GM12873 (cell line): ENCODE measurements around the gene DBNDD2.

Experiments used
- CTCF ChIP-seq: IDR thresholded peaks from 2 replicates; pipeline ENCODE4 v1.5.1; 2012; ENCODE audit warnings: low read depth, mild to moderate bottlenecking, moderate library complexity, low read length, control low read depth; ENCODE audit not compliant: insufficient read depth; ENCODE audit errors: missing control alignments

Gene DBNDD2

DNA sequence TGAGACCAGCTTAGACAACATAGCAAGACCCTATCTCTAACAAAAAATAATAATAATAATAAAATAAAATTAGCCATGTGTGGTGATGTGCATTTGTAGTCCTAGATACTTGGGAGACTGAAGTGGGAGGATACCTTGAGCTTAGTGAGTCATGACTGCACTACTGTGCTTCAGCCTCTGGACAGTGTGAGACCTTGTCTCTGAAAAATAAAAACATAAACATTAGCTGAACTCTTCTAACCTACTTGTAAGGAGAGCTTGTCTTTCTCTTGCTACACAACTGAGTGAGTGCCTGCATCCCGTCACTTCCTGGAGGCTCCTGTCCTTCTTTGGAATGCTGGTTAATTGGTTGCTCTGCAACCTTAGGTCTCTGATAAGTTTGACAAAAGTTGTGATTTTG lies 5.1 kb upstream of the DBNDD2 start:
- no peak for TF ChIP-seq CTCF

DNA sequence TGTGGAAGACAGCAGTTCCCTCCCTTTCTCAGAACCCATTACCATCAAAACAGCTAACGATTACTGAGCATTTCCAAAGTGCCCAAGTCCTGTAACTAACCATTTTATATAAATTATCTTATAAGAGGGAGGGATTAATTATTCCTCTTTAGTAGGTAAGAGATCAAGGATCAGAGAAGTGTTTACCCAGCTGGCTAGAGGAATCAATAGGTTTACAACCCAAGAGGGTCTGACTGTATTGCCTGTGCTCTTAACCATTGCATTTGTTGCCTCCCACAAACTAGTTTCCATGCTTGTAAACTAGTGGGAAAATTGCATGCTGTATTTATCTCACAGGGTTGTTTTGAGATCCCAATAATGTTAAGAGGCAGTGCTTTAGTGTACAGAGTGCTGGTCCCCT lies 3.7 kb upstream of the DBNDD2 start:
- TF ChIP-seq CTCF: no peak

DNA sequence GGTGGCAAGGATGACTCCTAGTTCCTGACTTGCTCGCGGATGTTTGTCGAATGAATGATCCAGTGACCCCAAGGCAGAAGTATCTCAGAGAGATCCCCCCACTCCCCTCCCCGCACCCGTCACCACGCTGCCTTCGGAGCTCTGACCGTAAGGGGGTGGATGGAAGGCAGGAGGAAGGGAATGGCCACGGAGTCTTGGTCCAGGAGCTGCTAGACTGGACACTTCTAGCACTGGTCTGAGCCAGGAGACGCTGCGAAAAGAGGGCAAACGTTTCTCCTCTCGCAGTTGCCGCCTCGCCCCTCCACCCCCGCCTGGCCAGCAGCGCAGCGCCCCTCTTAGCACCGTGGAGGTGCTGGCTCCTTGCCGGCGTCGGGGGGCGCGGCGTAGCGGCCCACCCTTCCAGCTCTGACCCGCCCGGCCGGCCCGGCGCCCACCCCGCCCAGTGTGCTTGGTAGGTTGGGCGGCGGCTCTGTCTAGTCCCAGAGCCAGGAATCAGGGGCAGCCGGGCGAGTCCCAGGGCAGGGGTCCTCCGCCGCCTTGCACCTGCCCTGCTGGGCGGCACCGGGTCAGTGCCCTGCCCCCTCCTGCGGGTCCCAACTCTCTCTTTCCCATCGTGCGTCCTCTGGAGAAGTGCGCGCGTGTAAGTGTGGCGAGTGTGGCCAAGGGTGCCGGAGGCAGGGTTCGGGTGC lies 2.4 kb upstream of the DBNDD2 start:
- TF ChIP-seq CTCF: no peak

DNA sequence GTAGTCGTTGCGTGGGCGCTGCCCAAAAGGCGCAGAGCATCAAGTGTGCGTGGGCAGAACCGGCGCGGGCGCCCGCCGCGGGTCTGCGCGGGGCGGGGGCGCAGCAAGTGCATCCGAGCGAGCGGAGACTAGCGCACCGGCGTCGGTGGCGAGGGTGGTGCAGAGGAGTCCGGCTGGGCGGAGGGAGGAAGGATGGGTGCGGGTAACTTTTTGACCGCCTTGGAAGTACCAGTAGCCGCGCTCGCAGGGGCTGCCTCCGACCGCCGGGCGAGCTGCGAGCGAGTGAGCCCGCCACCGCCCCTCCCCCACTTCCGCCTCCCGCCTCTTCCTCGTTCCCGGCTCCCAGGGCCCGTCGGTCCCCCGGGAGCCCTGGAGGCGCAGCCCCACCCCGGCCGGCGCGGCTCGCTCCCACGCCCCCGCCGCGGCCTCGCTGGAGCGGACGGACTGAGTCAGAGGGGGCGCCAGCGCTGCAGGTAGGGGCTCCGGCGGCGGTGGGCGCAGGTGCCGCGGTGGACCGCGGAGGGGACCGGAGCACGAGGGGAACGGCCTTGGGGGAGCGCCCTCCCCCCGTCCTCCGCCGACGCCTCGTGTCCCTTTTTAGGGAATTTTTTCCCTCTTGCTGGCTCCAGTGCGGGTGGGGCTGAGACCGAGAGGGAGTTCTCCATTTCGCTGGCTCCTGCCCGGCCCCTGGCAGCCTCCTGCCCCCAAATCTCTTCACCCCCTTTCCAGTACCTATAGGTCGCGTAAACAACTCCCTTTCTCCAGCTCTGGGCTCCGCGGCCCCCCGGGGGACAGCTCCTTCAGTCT lies 1.6 kb upstream of the DBNDD2 start:
- no peak for TF ChIP-seq CTCF

DNA sequence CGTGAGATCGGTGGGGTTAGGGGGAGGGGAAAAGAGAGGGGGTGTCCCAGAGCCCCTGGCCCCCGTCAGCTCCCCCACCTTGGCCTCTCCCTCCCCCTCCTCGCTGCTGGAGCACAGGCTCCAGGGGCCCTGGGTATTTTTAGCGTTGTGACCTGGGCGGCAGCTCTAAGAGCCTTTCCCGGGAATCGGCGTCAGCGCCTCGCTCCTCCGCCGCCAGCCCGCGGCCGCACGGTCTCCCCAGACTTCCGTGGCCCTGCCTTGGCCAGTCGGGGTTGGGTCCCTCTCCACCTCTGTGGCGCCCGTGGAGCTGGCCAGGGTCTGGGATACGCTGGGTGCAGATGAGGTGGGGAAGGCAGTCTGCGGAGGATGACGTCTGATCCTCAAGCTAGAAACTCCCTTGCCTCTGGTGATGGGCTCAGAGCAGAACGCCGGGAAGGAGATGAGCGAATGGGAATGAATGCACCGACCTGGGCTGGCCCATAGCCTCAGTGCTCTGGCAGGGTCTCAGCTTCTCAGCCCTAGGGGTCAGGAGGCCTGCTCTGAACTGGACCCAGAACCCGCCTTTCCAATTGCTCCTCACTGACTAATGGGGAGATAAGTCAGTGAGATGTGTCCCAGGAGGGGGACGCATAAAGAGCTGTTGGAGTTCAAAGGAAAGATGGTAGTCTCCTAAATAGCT lies 883 bp upstream of the DBNDD2 start:
- TF ChIP-seq CTCF: no peak

GRCh38 chr20:45408646-45409213 lies 641 bp downstream of the DBNDD2 start:
- no peak for TF ChIP-seq CTCF
